GM21526 (cell line): ENCODE data around the gene TRMT5.

Experiments used
- ATAC-seq: cut with Tn5 transposase; IDR thresholded peaks from one replicate; pipeline ENCODE4 v1.9.1; 2021; ENCODE audit warnings: moderate library complexity; ENCODE audit not compliant: unreplicated experiment, low FRiP score

Gene TRMT5, protein sequence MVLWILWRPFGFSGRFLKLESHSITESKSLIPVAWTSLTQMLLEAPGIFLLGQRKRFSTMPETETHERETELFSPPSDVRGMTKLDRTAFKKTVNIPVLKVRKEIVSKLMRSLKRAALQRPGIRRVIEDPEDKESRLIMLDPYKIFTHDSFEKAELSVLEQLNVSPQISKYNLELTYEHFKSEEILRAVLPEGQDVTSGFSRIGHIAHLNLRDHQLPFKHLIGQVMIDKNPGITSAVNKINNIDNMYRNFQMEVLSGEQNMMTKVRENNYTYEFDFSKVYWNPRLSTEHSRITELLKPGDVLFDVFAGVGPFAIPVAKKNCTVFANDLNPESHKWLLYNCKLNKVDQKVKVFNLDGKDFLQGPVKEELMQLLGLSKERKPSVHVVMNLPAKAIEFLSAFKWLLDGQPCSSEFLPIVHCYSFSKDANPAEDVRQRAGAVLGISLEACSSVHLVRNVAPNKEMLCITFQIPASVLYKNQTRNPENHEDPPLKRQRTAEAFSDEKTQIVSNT

DNA sequence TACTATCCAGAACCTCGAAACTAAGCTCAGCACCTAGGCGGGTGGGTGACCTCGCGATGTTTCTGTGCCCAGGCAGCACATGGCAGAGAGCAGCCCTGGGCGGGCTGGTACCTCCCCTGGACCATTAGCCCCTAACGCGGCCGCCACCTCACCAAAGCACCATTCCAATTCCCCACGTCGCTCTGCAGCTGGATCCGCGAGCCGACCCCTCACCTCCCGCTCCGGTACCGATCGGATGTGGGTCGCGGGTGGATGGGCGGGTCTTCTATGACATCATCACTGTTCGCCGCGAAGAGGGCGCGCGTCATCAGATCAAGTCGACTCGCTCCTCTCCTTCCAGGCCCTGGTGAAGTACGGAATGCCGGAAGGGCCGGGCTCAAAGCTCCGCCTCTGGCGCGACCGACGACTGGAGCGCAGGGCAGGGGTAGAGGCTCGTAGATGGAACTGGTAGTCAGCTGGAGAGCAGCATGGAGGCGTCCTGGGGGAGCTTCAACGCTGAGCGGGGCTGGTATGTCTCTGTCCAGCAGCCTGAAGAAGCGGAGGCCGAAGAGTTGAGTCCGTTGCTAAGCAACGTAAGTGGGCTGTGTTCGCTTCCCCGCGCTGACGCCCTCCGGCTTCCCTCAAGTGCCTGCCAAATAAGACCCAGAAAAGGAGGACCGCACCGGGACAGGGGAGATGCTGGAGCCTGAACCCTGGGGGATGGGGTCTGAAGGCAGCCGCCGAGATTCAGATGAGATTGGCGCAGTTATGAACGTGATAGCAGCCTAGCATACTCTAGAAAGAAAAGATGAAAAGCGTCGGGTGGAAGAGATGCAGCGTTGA is at the start of gene TRMT5, which contains the start of gene SLC38A6:
TSS of gene TRMT5 (minus strand) at position 269 of the 822 bp plus-strand sequence. CDS start at position 163, 106 bp downstream.
TSS of gene SLC38A6 (plus strand) at position 435 of the 822 bp plus-strand sequence. CDS start at position 468, 33 bp downstream.
- peak; percentile 79 for ATAC-seq

- ATAC-seq = no peak
These were observed 45.6 kb upstream of the TRMT5 start for GRCh38 chr14:61026526-61026925.

DNA sequence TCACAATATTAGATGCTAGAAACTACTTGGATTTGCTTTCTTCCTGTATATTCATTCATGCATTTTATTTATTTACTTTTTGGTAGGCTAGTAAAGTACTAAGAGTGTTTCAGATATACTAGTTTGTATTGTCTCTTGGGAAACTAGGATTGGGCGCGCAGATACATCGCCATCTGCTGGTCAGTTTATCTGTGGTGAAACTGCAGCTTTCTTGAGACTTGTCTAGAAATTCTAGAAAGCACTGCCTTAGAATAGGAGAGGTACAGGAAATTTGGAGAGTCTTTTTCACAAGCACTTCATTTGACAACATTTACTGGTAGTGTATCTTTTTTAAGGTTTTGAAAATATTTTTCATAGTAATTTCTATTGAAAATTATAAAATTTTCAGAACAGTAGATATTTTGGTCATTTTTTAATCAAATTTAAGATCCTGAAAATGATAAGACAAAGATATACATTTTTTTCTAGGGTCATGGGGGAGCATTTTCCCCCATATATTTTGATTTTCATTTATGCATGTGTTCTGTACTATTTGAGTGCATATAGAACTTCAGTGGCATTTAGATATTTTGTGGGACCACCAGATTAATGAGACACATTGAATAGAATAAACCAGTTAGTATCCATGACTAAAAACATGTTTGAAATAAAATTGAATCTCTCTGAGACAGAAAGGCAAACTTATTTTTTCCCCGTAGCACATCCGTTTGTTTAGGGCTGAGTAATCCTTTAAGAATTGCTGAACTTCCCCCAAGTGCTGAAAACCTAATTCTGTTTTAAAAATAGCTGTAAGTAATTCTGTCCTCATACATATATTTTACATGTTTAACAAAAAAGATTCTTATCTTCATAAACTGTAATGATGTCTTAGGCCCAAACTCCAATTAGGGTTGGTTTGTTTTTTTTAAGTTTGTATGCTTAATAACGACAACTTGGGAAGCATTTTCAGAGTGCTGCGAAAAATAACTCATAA is 44.7 kb upstream of the TRMT5 start:
- peak; percentile 52 for ATAC-seq

DNA sequence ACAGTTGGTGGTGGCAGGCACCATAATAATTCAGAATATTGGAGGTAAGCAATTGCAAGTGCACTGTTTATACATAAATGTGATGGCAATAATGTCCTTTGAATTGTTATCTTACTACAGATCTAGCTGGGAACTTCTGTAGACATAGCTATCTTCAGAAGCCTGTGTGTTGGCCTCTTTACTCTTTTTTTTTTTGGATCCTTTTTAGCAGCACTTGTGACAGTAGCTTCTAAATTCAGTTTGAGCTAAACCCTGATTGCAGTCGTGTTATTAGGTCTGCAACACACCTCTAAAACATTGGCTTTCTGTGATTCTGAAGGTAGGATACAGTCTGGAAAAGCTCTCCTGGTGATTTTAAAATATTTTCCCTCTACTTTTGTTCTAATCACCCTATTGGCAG is 38.7 kb upstream of the TRMT5 start:
- no peak for ATAC-seq

DNA sequence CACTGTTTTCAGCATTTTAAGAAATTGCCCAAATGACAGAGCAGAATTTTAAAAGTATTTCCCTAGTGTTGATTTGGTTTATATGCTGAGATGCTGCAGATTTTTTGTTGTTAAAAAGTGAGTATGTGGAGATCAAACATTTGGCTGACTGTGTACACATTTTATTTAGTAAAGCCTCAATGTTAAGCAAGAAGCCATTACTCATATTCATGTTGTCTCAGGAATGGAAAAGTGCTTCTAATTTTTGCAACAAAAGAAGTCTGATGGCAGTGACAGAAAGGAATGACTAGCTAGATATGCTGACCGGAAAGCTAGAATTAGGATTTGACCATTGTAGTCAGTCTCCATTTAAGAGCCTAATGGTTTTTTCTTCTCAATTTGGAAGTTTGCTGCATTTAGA is 22.7 kb upstream of the TRMT5 start:
- no peak for ATAC-seq

DNA sequence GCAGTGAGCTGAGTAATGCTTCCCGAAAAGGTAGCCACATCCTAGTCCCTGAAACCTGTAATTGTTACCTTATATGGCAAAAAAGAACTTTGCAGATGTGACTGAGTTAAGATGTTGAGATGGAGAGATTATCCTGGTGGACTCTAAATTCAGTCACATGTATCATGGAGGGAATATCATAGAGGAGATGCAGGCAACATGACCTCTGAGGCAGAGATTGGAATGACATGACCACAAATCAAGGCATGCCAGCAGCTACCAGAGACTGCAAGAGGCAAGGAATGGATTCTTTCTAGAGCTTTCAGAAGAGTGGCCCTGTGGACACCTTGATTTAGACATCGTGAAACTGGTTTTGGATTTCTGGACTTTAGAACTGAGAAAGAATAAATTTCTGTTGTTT is 18.7 kb upstream of the TRMT5 start:
- no peak for ATAC-seq

GRCh38 chr14:60998617-60999016 is 17.7 kb upstream of the TRMT5 start:
- no peak for ATAC-seq

DNA sequence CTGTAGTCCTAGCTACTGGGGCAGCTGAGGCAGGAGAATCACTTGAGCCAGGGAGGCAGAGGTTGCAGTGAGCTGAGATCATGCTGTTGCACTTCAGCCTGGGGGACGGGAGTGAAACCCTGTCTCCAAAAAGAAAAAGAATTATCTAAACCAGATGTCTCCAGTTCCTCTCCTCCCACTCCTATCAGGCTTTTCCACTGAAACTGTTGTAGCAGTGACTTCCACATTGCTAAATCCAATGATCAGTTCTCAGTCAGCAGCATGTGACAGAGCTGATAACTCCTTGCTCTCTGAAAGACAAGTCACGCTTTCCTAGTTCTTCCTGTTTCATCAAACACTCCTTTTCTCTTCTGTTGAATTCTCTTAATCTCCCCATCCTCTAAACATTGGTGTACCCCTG is 8.7 kb upstream of the TRMT5 start:
- no peak for ATAC-seq

- no peak for ATAC-seq
These were observed 5.6 kb upstream of the TRMT5 start for GRCh38 chr14:60986500-60986899.

DNA sequence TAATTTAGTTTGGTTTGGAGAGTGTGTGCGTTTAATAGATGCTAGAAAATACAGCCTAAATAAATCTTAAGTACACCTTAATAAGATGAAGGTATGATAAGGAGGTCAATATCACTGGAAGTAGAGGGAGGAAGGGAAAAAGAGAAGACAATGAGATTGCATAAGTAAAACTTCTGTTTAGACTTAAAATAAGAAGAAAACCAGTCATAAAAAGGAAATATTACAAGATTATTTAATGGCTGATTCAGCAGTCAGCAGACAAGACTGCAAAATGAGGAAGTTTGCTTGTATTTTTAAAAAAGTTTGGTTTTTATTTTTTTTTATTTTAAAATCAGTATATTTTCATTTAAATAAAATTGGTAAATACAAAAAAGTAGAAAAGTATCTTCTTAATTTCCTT is 3.3 kb upstream of the TRMT5 start:
- no peak for ATAC-seq

GRCh38 chr14:60981633-60982455 is 965 bp upstream of the TRMT5 start:
- peak; percentile 5 for ATAC-seq

DNA sequence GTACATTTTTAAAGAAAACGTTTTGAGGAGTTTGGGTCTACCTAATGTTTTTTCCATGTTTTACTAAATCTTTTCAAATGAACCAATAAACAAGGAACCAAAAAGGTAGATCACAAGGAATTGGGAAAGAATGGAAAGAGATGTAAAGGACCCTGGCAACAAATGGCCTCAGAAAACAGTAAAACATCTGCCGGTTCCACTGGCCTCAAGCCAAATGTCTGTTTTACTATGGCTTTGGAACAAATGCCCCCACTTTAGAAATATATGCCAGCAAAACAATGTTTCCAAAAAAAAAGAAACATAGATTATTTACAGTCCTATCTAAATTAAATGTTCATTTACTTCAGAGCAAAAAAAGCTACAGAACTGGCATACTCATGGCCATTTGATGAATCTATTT is 3.0 kb downstream of the TRMT5 start:
- ATAC-seq = no peak

DNA sequence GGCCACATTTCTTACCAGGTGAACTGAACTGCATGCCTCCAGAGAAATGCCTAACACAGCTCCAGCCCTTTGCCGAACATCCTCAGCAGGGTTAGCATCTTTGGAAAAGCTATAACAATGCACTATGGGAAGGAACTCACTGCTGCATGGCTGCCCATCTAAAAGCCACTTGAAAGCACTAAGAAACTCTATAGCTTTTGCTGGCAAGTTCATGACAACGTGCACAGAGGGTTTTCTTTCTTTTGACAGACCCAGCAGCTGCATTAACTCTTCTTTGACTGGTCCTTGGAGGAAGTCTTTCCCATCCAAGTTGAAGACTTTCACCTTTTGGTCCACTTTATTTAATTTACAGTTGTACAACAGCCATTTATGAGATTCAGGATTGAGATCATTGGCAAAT is 5.3 kb downstream of the TRMT5 start:
- ATAC-seq = no peak

DNA sequence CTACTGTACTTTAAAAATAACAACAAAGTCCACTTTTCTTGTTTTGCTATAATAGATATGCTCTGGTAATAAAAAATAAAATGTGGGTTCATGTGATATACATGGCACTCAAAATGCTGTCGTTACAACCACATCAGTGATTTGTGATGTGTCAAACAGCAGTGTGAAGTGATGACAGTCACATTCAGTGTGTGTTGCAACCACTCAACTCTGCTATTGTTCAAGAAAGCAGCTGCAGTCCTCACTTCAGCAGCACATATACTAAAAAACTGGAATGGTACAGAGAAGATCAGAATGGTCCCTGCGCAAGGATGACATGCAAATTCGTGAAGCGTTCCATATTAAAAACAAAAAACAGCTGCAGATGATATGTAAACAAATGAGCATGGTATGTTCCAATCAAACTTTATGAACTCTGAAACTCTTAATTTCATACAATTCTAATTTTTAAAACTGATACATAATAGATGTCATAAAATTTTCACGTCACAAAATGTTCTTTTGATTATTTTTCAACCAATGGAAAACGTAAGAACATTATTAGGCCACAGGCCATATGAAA is 6.7 kb downstream of the TRMT5 start:
- ATAC-seq = no peak

GRCh38 chr14:60973070-60973469 is 7.8 kb downstream of the TRMT5 start:
- no peak for ATAC-seq

DNA sequence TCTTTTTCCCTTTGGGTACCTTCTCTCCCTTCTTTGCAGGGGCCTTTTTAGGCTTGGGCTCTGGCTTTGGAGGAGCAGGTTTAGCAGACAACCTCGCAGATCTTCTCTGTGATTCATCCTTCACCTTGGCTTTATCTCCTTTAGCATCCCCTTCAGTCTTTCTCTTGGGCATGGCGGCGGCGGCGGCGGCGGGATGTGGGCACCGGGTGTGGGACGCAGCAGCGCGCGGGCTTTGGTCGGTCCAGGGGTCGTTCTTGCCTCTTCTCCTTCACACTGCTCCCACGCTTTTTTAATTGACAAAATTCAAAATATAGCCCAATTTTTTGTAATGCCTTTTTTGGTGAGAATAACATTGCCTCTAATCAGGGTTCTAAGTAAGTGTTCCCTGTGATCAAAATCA is 8.6 kb downstream of the TRMT5 start:
- ATAC-seq = no peak

- no peak for ATAC-seq
These were observed 9.6 kb downstream of the TRMT5 start for GRCh38 chr14:60971271-60971670.

DNA sequence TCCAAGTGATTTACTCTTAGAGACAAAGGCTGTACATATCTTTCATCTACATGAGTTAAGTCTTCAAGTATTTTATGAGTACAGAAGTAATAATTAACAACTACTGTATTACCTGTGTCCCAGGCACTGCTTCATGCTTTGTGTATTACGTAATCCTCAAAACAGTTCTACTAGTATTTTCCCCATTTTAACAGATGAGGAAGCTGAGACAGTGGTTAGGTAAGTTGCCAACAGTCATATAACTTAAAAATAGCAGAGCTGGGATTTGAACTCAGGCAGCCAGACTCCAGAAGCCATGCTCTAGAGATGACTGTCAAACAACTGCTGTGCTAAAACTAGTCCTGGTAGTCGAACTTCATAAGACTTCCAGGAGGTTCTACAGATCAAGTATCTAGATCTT is 10.7 kb downstream of the TRMT5 start:
- no peak for ATAC-seq

GRCh38 chr14:60968671-60969070 is 12.2 kb downstream of the TRMT5 start:
- no peak for ATAC-seq
